ENCODE results near the gene CACNA1A.
"Not testable (repeated sequence)": the region's sequence is repeated elsewhere in the genome, so short reads cannot be mapped to it uniquely, and the experiment has no call there.

CACNA1A gene

GRCh38 chr19:13185763-13186657, 320.3 kb downstream of the CACNA1A start:
- not testable (repeated sequence) for DNase-seq

DNA sequence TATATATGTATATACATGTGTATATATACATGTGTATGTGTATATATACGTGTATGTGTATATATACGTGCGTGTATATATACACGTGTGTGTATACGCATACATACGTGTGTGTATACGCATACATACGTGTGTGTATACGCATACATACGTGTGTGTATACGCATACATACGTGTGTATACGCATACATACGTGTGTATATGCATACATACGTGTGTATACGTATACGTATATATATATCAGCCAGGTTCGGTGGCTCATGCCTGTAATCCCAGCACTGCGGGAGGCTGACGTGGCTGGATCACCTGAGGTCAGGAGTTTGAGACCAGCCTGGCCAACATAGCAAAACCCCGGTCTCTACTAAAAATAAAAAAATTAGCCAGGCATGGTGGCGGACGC, 321.4 kb downstream of the CACNA1A start:
- not testable (repeated sequence) for DNase-seq

- no peak for DNase-seq
Observed at GRCh38 chr19:13181747-13182388, 324.4 kb downstream of the CACNA1A start.

GRCh38 chr19:13178291-13178690, 328.0 kb downstream of the CACNA1A start:
- not testable (repeated sequence) for DNase-seq

DNA sequence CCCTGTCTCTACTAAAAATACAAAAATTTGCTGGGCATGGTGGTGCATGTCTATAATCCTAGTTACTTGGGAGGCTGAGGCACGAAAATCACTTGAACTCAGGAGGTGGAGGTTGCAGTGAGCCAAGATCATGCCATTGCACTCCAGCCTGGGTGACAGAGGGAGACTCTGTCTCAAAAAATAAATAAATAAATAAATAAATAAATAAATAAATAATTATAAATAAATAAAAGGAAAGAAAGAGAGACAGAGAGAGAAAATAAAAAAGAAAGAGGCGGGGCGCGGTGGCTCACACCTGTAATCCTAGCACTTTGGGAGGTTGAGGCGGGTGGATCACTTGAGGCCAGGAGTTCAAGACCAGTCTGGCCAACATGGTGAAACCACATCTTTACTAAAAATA, 328.7 kb downstream of the CACNA1A start:
- DNase-seq, result not testable (repeated sequence)

DNA sequence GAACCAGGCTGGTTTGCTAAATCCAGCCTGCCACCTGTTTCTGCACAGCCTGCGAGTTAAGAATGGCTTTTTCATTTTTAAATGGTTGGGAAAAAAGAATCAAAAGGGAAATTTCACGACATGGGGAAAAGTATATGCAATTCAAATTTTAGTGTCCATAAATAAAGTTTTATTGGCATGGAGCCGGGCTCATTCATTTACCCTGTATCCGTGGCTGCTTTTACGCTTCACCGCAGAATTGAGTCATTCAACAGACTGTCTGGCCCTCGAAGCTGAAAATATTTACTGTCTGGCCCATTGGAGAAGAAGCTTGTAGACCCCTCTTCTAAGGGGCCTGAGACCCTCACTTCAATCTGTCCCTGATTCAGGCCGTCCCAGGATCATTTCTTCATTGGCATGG, 329.9 kb downstream of the CACNA1A start:
- no peak for DNase-seq

- no peak for DNase-seq
Observed at GRCh38 chr19:13173139-13173737, 333.0 kb downstream of the CACNA1A start.

- DNase-seq, result no peak
Observed at GRCh38 chr19:13172346-13173138, 333.7 kb downstream of the CACNA1A start.

- no peak for DNase-seq
Observed at GRCh38 chr19:13171146-13171545, 335.1 kb downstream of the CACNA1A start.

GRCh38 chr19:13169769-13170168, 336.5 kb downstream of the CACNA1A start:
- no peak for DNase-seq

GRCh38 chr19:13166151-13166550, 340.1 kb downstream of the CACNA1A start:
- DNase-seq, result not testable (repeated sequence)

GRCh38 chr19:13165162-13165997, 340.9 kb downstream of the CACNA1A start:
- DNase-seq, result peak; percentile 2

GRCh38 chr19:13164343-13165161, 341.7 kb downstream of the CACNA1A start:
- DNase-seq, result peak; percentile 87

DNA sequence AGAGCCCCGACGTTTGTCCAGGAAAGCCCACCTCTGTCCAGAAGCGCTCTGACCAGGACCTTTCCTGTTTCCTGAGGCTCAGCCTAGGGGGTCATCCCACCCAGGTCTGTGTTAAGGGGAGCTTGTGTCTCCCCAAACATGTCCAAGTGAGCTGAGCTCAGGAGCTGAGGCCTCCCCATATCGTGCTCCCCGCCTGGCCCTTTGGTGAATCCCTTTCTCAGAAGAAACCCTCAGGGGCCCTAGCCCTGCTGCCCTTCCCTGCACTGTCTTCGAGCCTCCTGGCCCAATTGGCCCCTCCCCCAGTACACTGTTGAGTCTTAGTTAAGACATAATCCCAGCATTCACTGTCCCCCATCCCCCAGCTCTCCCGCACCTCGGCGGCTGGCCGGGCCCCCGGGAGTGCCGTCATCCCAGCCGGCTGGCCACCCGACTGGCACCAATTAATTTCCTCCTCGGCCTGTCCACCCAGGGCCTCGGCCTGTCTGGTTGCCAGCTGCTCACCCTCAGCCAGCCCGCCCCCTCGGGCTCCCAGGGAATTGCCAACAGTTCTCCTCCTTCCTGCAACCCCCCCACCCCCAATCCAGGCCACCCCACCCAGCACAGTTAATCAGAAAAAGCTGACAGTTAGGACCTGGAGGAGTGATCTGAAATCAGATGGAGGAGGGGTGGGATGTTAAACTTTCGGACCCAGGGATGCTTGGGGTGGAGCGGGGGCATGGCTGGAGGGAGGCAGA, 342.5 kb downstream of the CACNA1A start:
- peak; percentile 19 for DNase-seq

DNA sequence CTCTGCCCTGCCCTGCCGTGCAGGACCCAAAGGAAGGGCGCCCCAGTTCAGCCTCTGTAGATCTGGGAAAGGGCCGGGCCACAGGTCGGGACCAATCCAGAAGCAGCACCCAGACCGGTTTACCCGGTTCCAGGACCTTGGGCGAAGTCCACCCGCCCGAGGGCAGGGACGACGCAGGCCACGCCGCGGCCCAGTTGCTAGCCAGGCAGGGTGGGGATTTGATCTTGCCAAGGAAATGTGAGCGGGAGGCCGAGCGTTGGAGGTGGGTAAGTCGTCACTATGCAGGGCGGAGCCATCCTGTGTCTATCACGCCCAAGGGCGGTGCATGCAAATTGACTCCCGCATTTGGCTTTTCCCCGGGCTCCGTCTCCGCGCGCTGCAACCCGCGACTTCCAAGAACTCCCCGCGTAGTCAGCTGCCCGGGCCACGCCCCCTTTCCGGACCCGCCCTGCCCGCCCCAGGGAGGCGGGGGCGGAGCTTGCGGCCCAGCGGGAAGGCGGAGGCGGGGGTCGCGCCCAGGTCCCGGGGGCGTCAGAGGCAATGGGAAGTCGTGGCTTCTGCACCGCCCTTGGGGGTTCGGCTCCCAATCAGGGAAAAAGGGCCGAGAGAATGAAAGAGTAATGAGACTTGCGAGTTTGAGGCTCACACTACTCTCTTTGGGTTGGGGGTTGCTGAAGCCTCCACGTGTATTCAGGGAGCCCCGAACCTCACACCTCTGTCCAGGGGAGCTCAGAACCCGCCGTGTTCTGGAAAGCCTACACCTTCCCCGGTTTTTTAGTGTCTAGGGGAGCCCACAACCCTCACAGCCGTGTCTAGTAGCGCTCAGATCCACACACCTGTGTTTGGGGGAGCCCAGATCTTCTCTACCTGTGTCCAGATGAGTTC, 343.3 kb downstream of the CACNA1A start:
- peak; percentile 92 for DNase-seq

- no peak for DNase-seq
Observed at GRCh38 chr19:13160557-13160956, 345.7 kb downstream of the CACNA1A start.

DNA sequence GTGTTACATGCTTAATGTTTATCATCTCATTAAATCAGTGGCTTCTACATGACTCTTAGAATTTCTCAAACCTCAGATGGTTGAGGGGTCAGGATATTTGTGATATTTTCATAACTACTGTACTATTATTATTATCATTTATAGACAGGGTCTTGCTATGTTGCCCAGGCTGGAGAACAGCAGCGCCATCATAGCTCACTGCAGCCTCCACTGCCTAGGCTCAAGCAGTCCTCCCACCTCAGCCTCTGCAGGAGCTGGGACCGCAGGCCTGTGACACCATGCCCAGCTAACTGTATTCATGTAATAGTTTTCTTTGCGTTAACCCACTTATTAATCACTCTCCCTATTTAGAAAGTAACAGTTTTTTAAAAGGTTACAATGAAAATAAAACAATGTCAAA, 346.6 kb downstream of the CACNA1A start:
- no peak for DNase-seq

All from NCI-H526 treated with DMSO at 0.1 percent for 48 hours (cell line).